ENCODE data around the gene MMRN2. TPM values are rescaled to one million over a fixed set of nuclear protein-coding genes. Genes with fewer than 3 reads are reported as not detected.

The MMRN2 gene
- total RNA-seq, 1 experiment from 2014 or later = 8.3 TPM

DNA sequence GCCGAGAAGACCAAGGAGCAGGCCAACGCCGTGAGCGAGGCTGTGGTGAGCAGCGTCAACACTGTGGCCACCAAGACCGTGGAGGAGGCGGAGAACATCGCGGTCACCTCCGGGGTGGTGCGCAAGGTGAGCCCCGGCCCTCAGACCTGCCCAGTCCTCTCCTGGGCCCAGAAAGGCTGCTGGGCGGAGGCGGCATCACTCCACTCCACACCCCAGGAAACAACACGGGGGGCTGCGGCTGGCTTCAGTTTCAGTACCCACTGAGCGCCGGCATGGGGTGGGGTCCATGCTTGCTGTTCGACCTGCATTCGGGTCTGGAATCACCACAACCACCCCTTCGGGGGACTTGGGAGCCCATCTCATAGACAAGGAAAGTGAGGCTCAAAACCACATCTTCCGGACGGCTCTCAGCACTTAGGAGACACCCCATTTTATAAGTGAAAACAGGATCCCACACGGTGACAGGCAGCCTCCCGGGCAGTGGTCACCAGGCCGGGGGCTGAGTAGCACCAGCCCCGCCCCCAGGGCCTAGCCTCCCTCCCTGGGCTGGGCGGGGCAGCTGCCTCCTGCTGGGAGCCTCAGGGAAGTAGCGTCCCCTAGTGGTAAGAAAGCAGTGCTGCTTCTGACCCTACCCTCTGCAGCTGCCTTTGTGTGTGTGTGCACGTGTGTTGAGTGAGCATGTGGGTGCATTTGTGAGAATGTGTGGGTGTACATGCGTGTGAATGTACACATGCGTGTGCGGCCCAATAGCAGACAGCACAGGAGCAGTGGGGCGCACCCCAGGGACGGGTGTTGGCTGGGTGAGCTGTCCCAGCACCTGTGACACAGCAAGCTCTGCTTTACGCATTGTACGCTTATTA, 2.8 kb upstream of the MMRN2 start:
- H3K9me3 ChIP-seq (ENCODE audit: control insufficient read depth in 1 of 2, insufficient read depth in 1 of 2, low read depth in 1 of 2, low read length in 2 of 2) = no peaks in the 10 kb centered on the region
- CTCF ChIA-PET = interaction anchor here (0.7 to 3.7 kb wide), 11 partner anchors 9 to 474 kb away, joined by 3 to 36 read pairs (median 4); partner anchors contain the start of gene ADIRF
- peak; percentile 64 for DNase-seq (ENCODE audit: low read depth, low spot score)
- no TSS peak for BruUV-seq (replicated peaks)
- RAD21 ChIA-PET (ENCODE audit: low non-redundant PET in 1 of 2, low total read pairs in 2 of 2, uncharacterized antibody in 2 of 2, unreplicated experiment in 2 of 2) = interaction anchor here in 1 of 2 experiments (0.5 to 1.5 kb wide), 3 partner anchors 10 to 89 kb away, joined by 3 read pairs; no protein-coding TSS in a partner anchor
- H3K27ac ChIP-seq (ENCODE audit: low read depth, low read length) = peak overlapping the region; percentile 94
- H3K9ac ChIP-seq (ENCODE audit: low read length) = peak overlapping the region; percentile 71
- TF ChIP-seq FOSL1 (IDR thresholded peaks at IDR 0.05; ENCODE audit: low read depth) (no peak), RAD21 (IDR thresholded peaks at IDR 0.05; ENCODE audit: low read depth) (no peak), CEBPB (IDR thresholded peaks at IDR 0.05; ENCODE audit: low read depth) (no peak), YY1 (IDR thresholded peaks at IDR 0.05; ENCODE audit: extremely low read depth, insufficient replicate concordance, low read depth, low read length) (peak; percentile 66), ZNF274 (IDR thresholded peaks at IDR 0.05; ENCODE audit: low read depth, low read length) (no peak), ELF1 (IDR thresholded peaks at IDR 0.05; ENCODE audit: borderline replicate concordance, low read depth) (no peak), JUND (IDR thresholded peaks at IDR 0.05) (no peak), POLR2AphosphoS5 (IDR thresholded peaks at IDR 0.05; ENCODE audit: low read depth, low read length) (peak; percentile 37), ZFX (IDR thresholded peaks at IDR 0.05) (no peak), SRF (IDR thresholded peaks at IDR 0.05; ENCODE audit: low read depth) (no peak)
- TF ChIP-seq, protein P1, sequence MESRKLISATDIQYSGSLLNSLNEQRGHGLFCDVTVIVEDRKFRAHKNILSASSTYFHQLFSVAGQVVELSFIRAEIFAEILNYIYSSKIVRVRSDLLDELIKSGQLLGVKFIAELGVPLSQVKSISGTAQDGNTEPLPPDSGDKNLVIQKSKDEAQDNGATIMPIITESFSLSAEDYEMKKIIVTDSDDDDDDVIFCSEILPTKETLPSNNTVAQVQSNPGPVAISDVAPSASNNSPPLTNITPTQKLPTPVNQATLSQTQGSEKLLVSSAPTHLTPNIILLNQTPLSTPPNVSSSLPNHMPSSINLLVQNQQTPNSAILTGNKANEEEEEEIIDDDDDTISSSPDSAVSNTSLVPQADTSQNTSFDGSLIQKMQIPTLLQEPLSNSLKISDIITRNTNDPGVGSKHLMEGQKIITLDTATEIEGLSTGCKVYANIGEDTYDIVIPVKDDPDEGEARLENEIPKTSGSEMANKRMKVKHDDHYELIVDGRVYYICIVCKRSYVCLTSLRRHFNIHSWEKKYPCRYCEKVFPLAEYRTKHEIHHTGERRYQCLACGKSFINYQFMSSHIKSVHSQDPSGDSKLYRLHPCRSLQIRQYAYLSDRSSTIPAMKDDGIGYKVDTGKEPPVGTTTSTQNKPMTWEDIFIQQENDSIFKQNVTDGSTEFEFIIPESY (IDR thresholded peaks at IDR 0.05; ENCODE audit: extremely low read depth, insufficient replicate concordance, low read length) = no peak
- TF ChIP-seq, protein P2, sequence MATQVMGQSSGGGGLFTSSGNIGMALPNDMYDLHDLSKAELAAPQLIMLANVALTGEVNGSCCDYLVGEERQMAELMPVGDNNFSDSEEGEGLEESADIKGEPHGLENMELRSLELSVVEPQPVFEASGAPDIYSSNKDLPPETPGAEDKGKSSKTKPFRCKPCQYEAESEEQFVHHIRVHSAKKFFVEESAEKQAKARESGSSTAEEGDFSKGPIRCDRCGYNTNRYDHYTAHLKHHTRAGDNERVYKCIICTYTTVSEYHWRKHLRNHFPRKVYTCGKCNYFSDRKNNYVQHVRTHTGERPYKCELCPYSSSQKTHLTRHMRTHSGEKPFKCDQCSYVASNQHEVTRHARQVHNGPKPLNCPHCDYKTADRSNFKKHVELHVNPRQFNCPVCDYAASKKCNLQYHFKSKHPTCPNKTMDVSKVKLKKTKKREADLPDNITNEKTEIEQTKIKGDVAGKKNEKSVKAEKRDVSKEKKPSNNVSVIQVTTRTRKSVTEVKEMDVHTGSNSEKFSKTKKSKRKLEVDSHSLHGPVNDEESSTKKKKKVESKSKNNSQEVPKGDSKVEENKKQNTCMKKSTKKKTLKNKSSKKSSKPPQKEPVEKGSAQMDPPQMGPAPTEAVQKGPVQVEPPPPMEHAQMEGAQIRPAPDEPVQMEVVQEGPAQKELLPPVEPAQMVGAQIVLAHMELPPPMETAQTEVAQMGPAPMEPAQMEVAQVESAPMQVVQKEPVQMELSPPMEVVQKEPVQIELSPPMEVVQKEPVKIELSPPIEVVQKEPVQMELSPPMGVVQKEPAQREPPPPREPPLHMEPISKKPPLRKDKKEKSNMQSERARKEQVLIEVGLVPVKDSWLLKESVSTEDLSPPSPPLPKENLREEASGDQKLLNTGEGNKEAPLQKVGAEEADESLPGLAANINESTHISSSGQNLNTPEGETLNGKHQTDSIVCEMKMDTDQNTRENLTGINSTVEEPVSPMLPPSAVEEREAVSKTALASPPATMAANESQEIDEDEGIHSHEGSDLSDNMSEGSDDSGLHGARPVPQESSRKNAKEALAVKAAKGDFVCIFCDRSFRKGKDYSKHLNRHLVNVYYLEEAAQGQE (IDR thresholded peaks at IDR 0.05; ENCODE audit: low read depth) = no peak
- TF ChIP-seq, protein P3, sequence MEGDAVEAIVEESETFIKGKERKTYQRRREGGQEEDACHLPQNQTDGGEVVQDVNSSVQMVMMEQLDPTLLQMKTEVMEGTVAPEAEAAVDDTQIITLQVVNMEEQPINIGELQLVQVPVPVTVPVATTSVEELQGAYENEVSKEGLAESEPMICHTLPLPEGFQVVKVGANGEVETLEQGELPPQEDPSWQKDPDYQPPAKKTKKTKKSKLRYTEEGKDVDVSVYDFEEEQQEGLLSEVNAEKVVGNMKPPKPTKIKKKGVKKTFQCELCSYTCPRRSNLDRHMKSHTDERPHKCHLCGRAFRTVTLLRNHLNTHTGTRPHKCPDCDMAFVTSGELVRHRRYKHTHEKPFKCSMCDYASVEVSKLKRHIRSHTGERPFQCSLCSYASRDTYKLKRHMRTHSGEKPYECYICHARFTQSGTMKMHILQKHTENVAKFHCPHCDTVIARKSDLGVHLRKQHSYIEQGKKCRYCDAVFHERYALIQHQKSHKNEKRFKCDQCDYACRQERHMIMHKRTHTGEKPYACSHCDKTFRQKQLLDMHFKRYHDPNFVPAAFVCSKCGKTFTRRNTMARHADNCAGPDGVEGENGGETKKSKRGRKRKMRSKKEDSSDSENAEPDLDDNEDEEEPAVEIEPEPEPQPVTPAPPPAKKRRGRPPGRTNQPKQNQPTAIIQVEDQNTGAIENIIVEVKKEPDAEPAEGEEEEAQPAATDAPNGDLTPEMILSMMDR (IDR thresholded peaks at IDR 0.05 in 2 of 3, conservative IDR thresholded peaks at IDR 0.05 in 1 of 3; ENCODE audit: borderline replicate concordance in 1 of 3, insufficient read depth in 1 of 3, low read depth in 2 of 3, low read length in 2 of 3) = peak in 2 of 3 experiments; percentile 99 to 100; a peak in 4 of 6 replicates
- TF ChIP-seq, protein P4, sequence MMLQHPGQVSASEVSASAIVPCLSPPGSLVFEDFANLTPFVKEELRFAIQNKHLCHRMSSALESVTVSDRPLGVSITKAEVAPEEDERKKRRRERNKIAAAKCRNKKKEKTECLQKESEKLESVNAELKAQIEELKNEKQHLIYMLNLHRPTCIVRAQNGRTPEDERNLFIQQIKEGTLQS (IDR thresholded peaks at IDR 0.05) = no peak
- TF ChIP-seq, protein P5, sequence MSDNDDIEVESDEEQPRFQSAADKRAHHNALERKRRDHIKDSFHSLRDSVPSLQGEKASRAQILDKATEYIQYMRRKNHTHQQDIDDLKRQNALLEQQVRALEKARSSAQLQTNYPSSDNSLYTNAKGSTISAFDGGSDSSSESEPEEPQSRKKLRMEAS (IDR thresholded peaks at IDR 0.05) = no peak
- H3K27me3 ChIP-seq (ENCODE audit: insufficient read depth, low read length) = no peaks in the 10 kb centered on the region
- no peaks in the 10 kb centered on the region for H4K20me1 ChIP-seq (ENCODE audit: insufficient read depth)
- H2AFZ ChIP-seq (ENCODE audit: low read depth, low read length, poor library complexity, severe bottlenecking) = peak overlapping the region; percentile 54
- peak overlapping the region; percentile 50 to 57 for H3K4me3 ChIP-seq (replicated peaks in 1 of 2; ENCODE audit: low read depth in 1 of 2, low read length in 2 of 2)
- no peaks in the 10 kb centered on the region for H3K9me2 ChIP-seq (ENCODE audit: insufficient read depth)
- no peaks in the 10 kb centered on the region for H3K36me3 ChIP-seq (ENCODE audit: control insufficient read depth in 1 of 2, insufficient read depth in 2 of 2, low read length in 2 of 2)
- peak; percentile 68 for ATAC-seq
- H3K4me1 ChIP-seq (ENCODE audit: control insufficient read depth in 1 of 2, insufficient read depth in 2 of 2, low read length in 2 of 2) = peaks cover 48 to 78% of the 10 kb centered on the region in 2 experiments
- POLR2A ChIA-PET = interaction anchor here (1.0 to 5.7 kb wide), 2 partner anchors 8 to 267 kb away, joined by 4 to 58 read pairs; partner anchors contain the start of gene ADIRF
- intact Hi-C loops (cut with micrococcal nuclease) = loop anchor here (1.0 to 5.0 kb wide), 2 partner anchors 21 to 248 kb away; no protein-coding TSS in a partner anchor
- H3K79me2 ChIP-seq (ENCODE audit: insufficient read depth, low read length) = peaks cover 8% of the 10 kb centered on the region; the same call in 1 of the 2 replicates
- peak overlapping the region; percentile 100 for H3K4me2 ChIP-seq (ENCODE audit: low read length)
